ENCODE data around the gene BEGAIN. TPM values are rescaled to one million over a fixed set of nuclear protein-coding genes. Genes with fewer than 3 reads are reported as not detected.

BEGAIN gene
- total RNA-seq, 1 donor from 2014 or later = 5.1 TPM

DNA sequence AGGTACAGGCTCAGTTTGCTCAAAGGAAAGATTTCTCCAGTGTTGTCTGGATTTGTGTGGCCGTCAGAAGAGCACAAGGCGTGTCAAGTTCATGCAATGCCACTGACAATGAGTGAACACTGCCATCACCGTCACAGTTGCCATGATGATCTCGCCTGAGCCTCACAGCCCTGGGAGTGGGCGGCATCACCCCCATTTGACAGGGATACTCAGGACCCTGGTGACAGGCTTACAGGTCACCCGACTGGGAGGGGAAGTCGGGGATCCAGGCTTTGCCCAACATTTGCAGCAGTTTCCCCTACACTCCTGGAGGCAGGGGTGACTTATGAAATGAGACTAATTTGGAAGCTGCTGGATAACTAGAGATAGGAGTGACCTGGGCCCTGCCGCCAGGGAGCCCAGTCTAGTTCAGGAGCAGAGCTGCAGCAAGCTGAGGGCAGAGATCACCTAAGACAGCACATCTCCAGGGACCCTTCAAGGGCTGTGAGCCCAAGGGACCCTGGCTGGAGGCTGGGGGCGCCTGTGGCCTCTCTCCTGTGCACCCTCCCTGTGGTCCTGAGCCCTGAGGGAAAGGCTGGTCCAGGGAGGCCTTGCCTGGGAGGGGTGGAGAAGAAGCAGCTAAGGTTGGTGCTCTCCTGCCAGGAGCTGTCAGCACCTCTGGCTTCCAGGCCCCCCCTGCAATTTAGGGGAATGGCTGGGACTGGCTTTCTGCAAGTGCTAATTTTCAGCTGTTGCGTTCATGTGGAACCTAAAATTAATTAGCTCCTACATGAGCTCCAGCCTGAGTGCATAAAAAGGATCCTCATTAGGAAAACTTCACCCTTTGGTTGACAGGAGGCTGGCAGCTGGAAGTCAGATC, 32.4 kb upstream of the BEGAIN start:
- Mint-ChIP-seq H3K4me1 (ENCODE audit: low read depth) (peaks cover 15% of the 10 kb centered on the region), H3K36me3 (ENCODE audit: low read depth) (peaks cover under 1% of the 10 kb centered on the region), H3K27ac (ENCODE audit: unreplicated experiment) (no peak overlapping the region), H3K4me3 (ENCODE audit: unreplicated experiment) (no peak overlapping the region), H3K9me3 (ENCODE audit: low read depth) (no peaks in the 10 kb centered on the region), H3K27me3 (ENCODE audit: low read depth) (peaks cover 28% of the 10 kb centered on the region)
- TF ChIP-seq, protein P1, sequence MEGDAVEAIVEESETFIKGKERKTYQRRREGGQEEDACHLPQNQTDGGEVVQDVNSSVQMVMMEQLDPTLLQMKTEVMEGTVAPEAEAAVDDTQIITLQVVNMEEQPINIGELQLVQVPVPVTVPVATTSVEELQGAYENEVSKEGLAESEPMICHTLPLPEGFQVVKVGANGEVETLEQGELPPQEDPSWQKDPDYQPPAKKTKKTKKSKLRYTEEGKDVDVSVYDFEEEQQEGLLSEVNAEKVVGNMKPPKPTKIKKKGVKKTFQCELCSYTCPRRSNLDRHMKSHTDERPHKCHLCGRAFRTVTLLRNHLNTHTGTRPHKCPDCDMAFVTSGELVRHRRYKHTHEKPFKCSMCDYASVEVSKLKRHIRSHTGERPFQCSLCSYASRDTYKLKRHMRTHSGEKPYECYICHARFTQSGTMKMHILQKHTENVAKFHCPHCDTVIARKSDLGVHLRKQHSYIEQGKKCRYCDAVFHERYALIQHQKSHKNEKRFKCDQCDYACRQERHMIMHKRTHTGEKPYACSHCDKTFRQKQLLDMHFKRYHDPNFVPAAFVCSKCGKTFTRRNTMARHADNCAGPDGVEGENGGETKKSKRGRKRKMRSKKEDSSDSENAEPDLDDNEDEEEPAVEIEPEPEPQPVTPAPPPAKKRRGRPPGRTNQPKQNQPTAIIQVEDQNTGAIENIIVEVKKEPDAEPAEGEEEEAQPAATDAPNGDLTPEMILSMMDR (IDR thresholded peaks at IDR 0.05) = no peak
- peak; percentile 39 for DNase-seq (ENCODE audit: low spot score)

DNA sequence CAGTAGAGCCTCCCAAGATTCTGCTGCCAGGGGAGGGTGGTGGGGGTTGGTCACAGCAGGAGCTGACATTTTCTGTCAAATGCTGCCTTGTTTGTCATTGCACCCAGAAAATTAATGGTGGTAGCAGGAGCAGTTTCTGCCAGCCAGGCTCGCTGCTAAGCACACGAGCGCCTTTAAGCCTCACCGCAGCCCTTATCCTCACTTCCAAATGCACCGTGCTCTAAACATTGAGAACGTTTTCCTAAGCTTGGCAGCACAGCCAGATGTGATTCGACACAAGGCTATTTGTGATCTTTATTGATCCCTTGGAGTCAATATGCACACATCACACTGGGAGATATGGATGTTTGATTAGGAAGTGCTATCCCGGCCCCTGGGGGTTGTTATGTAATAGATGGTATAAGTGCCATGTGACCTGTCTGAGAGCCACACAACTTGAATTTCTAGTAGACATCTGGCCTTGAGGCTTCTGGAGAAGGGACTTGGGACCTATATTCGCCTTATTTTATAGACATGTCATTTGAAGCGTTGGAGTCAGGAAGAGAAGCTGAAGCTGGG, 31.6 kb upstream of the BEGAIN start:
- Mint-ChIP-seq H3K9me3 (ENCODE audit: low read depth) (no peaks in the 10 kb centered on the region), H3K36me3 (ENCODE audit: low read depth) (no peaks in the 10 kb centered on the region), H3K27me3 (ENCODE audit: low read depth) (peaks cover 20% of the 10 kb centered on the region), H3K4me1 (ENCODE audit: low read depth) (peaks cover 15% of the 10 kb centered on the region), H3K4me3 (ENCODE audit: unreplicated experiment) (no peak overlapping the region), H3K27ac (ENCODE audit: unreplicated experiment) (no peak overlapping the region)
- DNase-seq (ENCODE audit: low spot score) = peak; percentile 14
- TF ChIP-seq, protein P1 (IDR thresholded peaks at IDR 0.05) = no peak

DNA sequence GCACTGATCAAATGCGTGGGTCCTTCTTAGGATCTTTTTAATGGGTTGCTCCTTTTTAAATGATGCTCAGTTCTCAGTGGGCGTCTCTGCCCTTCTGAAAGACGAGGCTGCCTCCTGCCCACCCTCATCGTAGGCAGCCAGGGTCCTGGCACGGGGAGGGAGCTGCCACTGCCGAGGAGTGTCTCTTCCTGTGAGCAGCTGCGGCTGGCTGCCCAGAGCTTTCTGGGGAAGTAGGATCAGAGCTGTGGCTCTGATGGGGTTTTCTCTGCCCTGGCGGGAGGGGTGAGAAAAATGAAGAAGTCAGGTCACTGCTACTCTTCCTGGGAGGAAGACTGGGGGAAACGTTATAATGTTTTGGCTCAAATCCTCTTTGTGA, 31.1 kb upstream of the BEGAIN start:
- Mint-ChIP-seq H3K27me3 (ENCODE audit: low read depth) (peaks cover 17% of the 10 kb centered on the region), H3K4me1 (ENCODE audit: low read depth) (peaks cover 15% of the 10 kb centered on the region), H3K27ac (ENCODE audit: unreplicated experiment) (no peak overlapping the region), H3K4me3 (ENCODE audit: unreplicated experiment) (no peak overlapping the region), H3K9me3 (ENCODE audit: low read depth) (no peaks in the 10 kb centered on the region), H3K36me3 (ENCODE audit: low read depth) (no peaks in the 10 kb centered on the region)
- peak; percentile 75 for DNase-seq (ENCODE audit: low spot score)
- TF ChIP-seq, protein P1 (IDR thresholded peaks at IDR 0.05) = no peak

DNA sequence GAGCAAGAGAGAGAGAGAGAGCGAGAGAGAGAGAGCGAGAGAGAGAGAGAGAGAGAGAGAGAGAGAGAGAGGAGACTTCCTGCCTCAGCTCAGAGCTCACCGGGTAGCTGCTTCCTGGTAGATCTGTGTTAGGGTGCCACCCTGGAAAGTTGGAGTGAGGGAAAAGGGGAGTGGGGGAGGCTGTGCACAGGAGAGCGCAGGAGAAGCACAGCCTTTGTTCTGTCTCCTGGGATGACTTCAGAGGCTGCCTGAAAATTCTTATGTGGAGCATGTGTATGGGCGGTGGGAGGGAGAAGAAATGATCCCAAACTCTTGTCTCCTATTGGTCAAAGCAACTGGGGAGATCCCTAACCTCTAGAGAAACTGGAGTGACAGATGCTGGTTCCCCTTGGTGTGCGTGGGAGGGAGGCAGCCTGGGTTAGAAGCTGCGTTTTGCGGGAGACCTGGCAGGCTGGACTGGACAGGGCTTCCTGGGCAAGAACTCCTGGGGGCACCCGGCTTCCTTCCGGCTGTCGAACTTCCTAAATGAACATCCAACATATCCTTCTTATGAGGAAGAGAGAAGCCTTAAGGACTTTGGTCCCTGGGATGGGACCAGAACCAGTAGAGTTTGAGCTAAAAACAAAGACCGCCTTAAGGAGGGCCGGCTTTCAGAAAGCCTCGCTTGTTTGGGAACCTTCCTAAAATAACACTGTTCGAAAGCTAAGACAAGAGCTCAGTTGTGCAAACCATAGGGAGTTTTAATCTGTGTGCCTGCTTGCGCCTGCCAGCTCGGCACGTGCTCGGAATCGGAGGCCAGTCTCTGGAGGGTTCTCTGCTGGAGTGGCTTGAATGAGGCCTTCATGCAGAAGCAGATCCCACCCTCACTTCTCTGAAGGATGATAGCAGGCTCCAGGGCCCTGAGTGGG, 30.4 kb upstream of the BEGAIN start:
- no peaks in the 10 kb centered on the region for H3K36me3 Mint-ChIP-seq (ENCODE audit: low read depth)
- peaks cover 17% of the 10 kb centered on the region for H3K27me3 Mint-ChIP-seq (ENCODE audit: low read depth)
- no peak overlapping the region for H3K27ac Mint-ChIP-seq (ENCODE audit: unreplicated experiment)
- H3K9me3 Mint-ChIP-seq (ENCODE audit: low read depth) = no peaks in the 10 kb centered on the region
- peaks cover 15% of the 10 kb centered on the region for H3K4me1 Mint-ChIP-seq (ENCODE audit: low read depth)
- TF ChIP-seq, protein P1 (IDR thresholded peaks at IDR 0.05) = no peak
- no peak overlapping the region for H3K4me3 Mint-ChIP-seq (ENCODE audit: unreplicated experiment)
- peak; percentile 64 for DNase-seq (ENCODE audit: low spot score)

DNA sequence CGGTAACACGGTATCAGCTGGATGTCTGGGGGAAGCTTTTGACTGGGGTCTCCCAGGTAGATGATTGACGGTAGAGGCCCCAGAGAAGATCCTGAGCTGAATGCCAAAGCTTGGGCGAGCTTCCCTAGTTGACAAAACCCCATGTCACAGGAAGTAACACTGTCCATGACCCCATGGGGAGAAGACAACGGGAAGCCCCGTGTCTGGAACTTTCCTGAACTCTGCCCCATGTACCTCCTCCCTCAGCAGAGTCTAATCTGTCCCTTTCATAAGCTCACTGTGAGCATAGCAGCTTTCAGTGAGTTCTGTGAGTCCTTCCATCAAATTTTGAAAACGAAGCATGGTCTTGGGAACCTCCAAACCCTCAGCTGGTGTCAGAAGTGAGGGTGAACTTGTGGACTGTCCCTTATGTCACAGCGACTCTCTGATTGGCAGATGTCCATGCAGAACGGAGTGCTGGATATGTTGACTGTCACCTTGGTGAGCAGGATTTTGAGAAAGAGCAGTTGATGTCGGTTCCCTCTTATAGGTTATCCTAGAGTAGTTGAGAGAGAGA, 29.7 kb upstream of the BEGAIN start:
- Mint-ChIP-seq H3K27ac (ENCODE audit: unreplicated experiment) (no peak overlapping the region), H3K9me3 (ENCODE audit: low read depth) (no peaks in the 10 kb centered on the region), H3K4me3 (ENCODE audit: unreplicated experiment) (no peak overlapping the region), H3K27me3 (ENCODE audit: low read depth) (peaks cover 17% of the 10 kb centered on the region), H3K36me3 (ENCODE audit: low read depth) (no peaks in the 10 kb centered on the region), H3K4me1 (ENCODE audit: low read depth) (peaks cover 15% of the 10 kb centered on the region)
- TF ChIP-seq, protein P1 (IDR thresholded peaks at IDR 0.05) = no peak
- peak; percentile 11 for DNase-seq (ENCODE audit: low spot score)

Measured in chondrocyte (in vitro differentiated cells).